Hippocampal formation (tissue), 2 donors: ENCODE measurements around the gene GALNTL6.

Experiments used
- DNase-seq, 2 donors: peaks; one replicate each; lab custom pipeline; 2025; lab: John Stamatoyannopoulos, UW

GALNTL6 gene

GRCh38 chr4:171812665-171813525, at the start of gene GALNTL6:
Gene GALNTL6, plus strand, starts transcription at chr4:171813404.
- DNase-seq = no peak

GRCh38 chr4:171765514-171765913, 47.7 kb upstream of the GALNTL6 start:
- DNase-seq = no peak

- no peak for DNase-seq
Measured at GRCh38 chr4:171774642-171775190, 38.5 kb upstream of the GALNTL6 start.

GRCh38 chr4:171779301-171779700, 33.9 kb upstream of the GALNTL6 start:
- no peak for DNase-seq

GRCh38 chr4:171785388-171785787, 27.8 kb upstream of the GALNTL6 start:
- no peak for DNase-seq

GRCh38 chr4:171793723-171794122, 19.5 kb upstream of the GALNTL6 start:
- no peak for DNase-seq

- DNase-seq = no peak
Measured at GRCh38 chr4:171794528-171794927, 18.7 kb upstream of the GALNTL6 start.

GRCh38 chr4:171809854-171810253, 3.4 kb upstream of the GALNTL6 start:
- no peak for DNase-seq

GRCh38 chr4:171812333-171812664, 905 bp upstream of the GALNTL6 start:
- DNase-seq = no peak

GRCh38 chr4:171813526-171814250, 484 bp downstream of the GALNTL6 start:
- DNase-seq = no peak

GRCh38 chr4:171814545-171814944, 1.3 kb downstream of the GALNTL6 start:
- DNase-seq = no peak

GRCh38 chr4:171817026-171817425, 3.8 kb downstream of the GALNTL6 start:
- DNase-seq = no peak

GRCh38 chr4:171834640-171835039, 21.4 kb downstream of the GALNTL6 start:
- DNase-seq = no peak

- no peak for DNase-seq
Measured at GRCh38 chr4:171843456-171843855, 30.3 kb downstream of the GALNTL6 start.

- DNase-seq = no peak
Measured at GRCh38 chr4:171846232-171846631, 33.0 kb downstream of the GALNTL6 start.

- DNase-seq = no peak
Measured at GRCh38 chr4:171846893-171847292, 33.7 kb downstream of the GALNTL6 start.

GRCh38 chr4:171847751-171848150, 34.5 kb downstream of the GALNTL6 start:
- no peak for DNase-seq

- DNase-seq = no peak
Measured at GRCh38 chr4:171849686-171850222, 36.5 kb downstream of the GALNTL6 start.

GRCh38 chr4:171851295-171851694, 38.1 kb downstream of the GALNTL6 start:
- no peak for DNase-seq

- DNase-seq = no peak
Measured at GRCh38 chr4:171857302-171858012, 44.3 kb downstream of the GALNTL6 start.

- DNase-seq = no peak
Measured at GRCh38 chr4:171875291-171875690, 62.1 kb downstream of the GALNTL6 start.

- DNase-seq = no peak
Measured at GRCh38 chr4:171876636-171877035, 63.4 kb downstream of the GALNTL6 start.
